Stimulated activated CD4-positive, alpha-beta T cell treated with anti-CD3 and anti-CD28 coated beads, TNF-alpha, amount 100 ng/mL, for 1 hour (primary cell): Measurements from ENCODE around the gene FOLR2.
"Not testable (repeated sequence)": the region's sequence is repeated elsewhere in the genome, so short reads cannot be mapped to it uniquely, and the experiment has no call there.

ENCODE experiments used
- DNase-seq, 3 donors: peaks; one replicate each; pipeline ENCODE4 v3.0.0-alpha.2; 2020; ENCODE audit warnings: low read depth in 3 of 3, low spot score in 1 of 3

Gene FOLR2

DNA sequence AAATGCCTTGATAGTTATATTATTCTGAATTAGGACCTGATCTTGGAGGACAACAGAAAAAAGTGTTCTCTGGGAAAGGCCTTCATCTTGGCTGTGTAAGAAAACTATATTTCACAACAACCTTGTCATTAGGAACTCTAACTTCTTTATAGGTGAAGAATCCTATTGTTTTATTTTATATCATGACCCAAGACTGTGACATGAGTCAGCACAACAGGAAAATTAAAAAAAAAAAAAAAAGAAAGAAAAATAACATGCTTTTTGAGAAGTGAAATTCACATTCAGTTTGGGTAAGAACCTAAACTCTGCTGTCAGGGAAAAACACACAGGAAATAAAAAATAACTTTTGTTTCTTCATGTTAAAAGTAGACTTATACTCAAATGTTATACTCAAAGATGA, 11.7 kb upstream of the FOLR2 start:
- no peak for DNase-seq

DNA sequence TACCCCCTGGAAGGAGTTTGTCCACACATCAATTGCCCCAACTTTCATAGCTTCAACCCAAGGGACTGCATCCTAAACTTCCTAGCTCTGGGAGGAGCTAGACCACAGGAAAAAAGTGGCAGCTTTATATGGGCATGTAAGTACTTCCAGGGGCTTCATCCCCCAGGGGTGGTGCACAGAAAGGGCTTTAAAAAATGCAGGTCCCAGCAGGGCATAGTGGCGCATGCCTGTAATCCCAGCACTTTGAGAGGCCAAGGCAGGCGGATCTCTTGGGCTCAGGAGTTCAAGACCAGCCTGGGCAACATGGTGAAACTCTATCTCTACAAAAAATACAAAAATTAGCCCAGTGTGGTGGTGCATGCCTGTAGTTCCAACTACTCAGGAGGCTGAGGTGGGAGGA, 9.8 kb upstream of the FOLR2 start:
- DNase-seq = not testable (repeated sequence)

DNA sequence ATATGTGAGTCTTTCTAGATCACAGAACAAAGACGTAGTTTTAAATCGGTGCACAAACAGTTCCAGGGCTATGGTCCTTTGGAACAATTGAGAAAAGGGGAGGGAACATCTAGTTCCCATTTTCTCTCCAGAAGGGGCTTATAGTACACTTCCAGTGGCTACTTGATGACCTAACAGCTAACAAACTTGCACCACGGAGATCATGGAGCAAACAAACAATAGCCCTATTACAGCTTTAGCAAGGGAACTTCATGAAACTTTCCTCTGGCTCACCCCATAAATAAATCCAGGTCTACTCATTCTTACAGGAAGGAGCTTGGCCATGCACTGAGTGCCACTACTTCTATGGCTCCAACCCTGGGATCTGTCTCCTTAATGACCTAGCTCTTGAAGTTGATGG, 8.3 kb upstream of the FOLR2 start:
- DNase-seq = no peak

DNA sequence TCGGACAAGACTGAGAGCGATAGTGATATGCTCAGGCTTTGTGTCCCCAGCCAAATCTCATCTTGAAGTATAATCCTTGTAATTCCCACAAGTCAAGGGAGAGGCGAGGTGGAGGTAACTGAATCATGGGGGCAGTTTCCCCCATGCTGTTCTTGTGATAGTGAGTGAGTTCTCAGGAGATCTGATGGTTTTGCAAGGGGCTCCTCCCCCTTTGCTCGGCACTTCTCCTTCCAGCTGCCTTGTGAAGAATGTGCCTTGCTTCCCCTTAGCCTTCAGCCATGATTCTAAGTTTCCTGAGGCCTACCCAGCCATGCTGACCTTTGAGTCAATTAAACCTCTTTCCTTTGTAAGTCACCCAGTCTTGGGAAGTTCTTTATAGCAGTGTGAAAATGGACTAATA, 7.5 kb upstream of the FOLR2 start:
- no peak for DNase-seq

DNA sequence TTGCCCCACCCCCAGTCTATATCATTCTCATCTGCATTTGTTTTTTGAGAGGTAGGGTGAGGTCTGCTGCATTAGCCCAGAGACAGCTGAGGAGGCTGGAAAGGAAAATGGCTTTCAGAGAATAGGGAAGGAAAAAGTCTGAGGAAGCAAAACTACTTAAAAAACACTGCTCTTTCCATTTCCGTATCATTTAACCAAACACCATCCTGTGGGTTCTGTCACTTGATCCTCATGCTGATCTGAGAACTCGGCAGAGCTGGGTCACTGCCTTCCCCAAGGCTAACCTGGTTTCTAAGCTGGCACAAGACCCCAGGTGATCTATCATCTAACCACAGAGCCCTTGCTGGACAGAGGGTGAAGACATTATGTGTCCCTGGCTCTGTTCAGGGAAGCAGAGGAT, 1.2 kb downstream of the FOLR2 start:
- no peak for DNase-seq

DNA sequence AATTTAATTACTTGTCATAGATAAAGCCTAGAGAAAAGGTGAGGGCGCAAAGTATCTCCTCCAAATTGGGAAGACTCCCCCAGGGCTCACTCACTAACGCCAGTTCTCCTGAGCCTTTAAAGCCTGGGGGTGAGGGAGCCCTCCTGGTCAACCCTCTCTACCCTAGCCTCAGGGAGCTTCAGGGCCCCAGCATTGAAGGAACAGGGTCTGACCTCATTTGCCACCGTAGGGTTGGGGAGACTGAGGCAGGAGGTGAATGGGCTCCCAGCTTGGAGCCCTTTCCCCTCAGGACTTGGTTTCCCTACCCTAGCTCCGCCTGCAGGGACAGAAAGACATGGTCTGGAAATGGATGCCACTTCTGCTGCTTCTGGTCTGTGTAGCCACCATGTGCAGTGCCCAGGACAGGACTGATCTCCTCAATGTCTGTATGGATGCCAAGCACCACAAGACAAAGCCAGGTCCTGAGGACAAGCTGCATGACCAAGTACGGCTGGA, 1.7 kb downstream of the FOLR2 start:
- no peak for DNase-seq

DNA sequence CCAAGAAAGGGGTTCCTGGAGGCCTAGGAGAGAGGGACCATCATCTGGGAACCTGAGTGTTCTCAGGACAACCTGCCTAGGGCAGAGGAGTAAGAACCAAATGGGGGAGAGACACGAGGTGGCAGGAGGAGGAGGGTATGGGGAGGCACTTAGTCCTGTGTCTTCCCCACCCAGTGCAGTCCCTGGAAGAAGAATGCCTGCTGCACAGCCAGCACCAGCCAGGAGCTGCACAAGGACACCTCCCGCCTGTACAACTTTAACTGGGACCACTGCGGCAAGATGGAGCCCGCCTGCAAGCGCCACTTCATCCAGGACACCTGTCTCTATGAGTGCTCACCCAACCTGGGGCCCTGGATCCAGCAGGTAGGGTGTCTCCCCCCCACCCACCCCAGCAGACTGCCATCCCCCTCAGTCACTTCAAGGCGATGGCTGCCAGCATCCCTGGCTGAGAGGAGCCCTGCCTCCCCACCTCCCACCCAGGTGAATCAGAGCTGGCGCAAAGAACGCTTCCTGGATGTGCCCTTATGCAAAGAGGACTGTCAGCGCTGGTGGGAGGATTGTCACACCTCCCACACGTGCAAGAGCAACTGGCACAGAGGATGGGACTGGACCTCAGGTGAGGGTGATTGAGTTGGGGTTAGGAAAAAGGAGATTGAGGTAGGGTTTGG, 4.2 kb downstream of the FOLR2 start:
- DNase-seq = no peak

DNA sequence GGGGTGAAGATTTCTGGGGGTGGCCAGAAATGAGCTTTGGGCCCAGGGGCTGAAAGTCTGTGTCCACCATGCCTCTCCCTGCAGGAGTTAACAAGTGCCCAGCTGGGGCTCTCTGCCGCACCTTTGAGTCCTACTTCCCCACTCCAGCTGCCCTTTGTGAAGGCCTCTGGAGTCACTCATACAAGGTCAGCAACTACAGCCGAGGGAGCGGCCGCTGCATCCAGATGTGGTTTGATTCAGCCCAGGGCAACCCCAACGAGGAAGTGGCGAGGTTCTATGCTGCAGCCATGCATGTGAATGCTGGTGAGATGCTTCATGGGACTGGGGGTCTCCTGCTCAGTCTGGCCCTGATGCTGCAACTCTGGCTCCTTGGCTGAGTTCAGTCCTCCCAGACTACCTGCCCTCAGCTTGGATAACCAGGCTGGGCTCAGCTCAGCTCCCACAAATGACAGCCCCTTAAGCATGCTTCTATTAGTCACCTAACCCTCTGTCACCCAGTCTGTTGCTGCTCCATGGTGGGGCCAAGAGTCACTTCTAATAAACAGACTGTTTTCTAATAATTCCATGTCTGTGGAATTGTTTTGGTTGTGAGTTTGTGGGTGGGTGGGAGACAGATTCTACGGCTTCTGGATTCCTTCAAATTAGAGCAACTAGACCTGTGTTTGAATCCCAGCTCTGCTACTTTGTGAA, 4.9 kb downstream of the FOLR2 start:
- DNase-seq = no peak

DNA sequence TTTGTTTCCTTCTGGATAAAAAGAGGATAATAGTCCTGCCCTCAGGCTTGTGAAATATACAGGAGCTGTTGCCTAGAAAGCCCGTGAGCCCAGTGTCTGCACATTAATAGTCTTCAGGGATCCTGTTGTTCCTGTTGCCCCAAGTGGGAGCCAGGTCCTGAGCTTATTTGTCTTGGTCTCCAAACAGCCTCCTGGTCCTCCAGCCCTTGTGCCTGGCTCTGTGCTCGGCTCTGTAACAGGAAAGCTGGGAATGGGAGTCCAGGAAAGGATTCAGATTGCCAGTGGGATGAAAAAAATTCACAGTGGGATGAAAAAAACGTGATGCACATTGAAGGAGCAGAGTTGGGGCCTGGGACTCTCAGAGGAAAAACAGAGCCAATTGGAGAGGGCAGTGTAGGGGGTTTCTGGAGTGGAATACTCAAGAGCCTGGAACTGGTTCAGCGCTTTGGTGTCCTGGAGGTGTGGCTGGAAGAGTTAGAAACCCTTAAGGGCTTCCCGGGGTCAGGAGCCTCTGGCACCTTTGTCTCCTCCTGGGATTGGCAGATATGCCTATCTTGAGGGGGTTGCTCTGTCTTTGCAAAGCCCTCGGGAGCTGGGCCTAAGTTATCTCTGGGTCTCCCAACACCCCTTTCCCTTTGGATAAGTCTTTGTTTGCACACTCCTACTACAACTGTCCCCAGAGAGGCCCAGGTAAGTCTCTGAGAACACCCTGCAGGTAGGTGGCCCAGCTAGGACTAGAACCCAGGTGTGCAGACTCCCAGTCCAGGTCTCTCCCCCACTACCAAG, 5.7 kb downstream of the FOLR2 start:
- no peak for DNase-seq

DNA sequence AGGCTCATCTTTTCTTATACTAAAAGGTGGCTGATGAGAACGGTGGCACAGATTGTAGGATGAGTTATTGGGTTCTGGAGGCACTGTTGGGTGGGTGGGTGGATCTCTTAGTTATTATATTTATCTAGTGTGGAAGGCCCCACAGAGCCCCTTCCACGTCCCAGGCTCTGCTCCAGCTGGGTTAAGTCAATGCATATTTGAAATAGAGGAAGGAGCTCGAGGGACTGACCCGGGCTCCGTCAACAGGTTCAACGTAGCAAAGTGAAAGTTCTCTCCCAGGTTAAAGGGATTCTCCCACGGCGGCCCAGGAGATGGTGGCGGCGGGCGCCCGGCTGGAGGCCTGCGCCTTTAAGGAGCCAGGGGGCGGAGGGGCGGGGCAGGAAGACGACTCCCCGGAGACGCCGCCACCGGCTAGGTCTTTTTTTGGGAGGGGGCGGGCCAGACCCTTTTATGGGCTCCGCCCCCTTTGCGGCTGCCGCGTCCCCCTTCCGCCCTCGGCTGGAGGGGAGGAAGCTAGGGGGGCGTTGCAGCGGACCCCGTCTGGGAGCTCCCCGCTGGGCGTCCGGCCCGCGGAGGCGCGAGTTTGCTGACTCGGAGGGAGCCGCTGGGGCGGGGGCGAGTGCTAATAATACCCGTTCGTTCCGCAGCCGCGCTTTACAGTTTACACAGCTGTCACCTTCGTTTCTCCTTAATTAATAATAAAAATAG, 6.5 kb downstream of the FOLR2 start:
- peak; percentile 84 to 87 (median 85) for DNase-seq

DNA sequence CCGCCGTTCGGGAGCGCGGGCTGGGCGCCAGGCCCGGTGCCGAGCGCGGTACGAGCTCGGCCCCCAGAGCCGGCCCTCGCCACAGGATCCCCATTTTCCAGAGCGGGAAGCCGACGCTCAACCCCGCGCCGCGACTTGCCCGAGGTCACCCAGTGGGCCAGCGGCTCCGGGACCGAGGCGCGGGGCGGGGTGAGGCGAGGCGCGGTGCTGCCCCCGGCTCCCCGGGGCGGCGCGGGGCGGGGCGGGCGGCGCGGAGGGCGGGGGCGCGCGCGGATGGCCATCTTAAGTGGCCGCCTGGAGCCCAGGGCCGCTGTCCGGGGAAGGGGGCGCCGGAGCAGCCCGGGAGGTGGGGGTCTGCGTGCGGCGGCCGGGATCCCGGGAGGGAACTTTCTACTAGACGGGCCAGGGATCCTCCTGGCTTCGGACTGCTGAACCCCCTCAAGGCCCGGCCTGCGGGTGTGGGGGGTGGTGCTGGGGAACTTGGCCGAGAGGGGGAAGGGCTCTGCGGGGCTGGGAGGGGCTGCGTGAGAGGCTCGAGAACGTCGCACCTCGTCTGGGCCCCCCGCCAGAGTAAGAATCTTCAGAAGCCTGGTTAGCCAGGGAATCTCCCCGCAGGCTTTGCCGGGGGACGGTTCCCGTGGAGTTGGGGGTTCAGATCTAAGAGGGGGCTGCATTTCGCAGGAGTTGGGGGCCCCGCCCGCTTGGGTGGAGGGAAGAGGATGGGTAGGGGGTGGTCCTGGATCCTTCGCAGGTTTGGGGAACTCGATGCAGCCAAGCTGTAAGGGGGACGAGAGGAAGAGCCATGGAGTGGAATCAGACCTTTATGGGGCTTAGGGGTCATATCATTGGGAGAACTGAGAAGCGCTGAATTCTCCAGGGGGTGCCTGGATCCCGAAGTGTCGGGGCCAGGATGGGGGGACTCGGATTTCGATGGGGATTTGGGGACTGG, 7.3 kb downstream of the FOLR2 start:
- DNase-seq = peak in 1 of 3 donors; percentile 37

DNA sequence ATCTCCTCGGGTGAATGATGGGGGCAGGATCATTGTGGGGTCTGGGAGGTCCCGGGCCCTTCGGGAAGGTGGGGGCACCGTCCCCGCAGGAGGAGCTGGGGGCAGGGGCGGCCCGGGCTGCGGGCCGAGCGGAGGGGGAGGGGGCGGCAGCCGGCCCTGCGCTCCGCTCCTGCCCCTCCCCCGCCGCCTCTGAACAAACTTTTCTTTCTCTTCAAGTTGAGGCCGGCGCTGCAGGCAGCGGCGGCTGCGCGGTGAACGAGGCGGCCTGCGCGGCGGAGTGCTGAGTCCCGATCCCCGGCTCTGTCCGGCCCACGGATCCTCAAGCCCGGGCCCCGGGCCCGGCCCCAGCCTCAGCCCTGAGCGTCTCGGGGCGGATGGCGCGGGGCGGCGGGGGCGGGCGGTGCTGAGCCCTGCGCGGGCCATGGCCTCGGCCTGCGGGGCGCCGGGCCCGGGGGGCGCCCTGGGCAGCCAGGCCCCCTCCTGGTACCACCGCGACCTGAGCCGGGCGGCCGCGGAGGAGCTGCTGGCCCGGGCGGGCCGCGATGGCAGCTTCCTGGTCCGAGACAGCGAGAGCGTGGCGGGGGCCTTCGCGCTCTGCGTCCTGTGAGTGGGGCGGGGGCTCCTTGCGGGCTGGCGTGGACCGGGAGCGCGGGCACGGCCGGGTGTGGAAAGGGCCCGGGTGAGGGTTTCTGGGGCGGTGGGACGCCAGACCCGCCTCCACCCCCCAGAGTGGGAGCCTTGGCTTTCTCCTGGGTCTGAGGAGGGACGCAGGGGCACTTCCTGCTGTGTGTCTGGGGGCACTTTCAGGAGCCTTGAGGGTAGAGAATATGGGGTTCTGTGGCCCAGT, 8.2 kb downstream of the FOLR2 start, which contains the start of gene INPPL1:
INPPL1 (plus strand) TSS at position 204 of the 847 bp plus-strand sequence; CDS start at position 422, 218 bp downstream.
- DNase-seq = peak in 1 of 3 donors; percentile 41

DNA sequence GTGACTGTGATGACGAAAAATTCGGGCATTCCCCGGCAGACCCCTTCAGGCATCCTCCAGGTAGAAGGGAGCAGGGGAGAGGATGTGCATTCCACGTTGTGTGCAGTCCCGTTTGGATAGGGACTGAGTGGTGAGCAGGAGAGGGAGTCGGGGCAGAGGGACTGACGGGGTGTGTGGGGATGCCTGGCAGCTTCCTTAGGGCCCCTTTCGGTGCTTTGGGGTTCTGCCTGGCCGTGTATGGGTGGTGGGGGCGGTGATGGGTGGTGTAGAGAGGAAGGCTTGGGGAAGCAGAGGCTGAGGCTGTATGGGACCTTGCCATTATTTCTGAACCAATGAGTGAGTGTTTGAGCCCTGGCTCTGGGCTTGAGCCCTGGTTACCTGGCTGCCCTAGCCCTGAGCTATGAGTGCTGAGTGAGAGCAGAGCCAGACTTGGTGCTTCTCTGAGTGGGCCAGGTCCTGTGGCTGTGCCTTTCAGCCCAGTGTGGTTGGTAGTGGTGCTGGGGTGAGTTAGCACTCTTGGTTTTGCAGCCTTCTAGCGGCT, 8.9 kb downstream of the FOLR2 start:
- no peak for DNase-seq

DNA sequence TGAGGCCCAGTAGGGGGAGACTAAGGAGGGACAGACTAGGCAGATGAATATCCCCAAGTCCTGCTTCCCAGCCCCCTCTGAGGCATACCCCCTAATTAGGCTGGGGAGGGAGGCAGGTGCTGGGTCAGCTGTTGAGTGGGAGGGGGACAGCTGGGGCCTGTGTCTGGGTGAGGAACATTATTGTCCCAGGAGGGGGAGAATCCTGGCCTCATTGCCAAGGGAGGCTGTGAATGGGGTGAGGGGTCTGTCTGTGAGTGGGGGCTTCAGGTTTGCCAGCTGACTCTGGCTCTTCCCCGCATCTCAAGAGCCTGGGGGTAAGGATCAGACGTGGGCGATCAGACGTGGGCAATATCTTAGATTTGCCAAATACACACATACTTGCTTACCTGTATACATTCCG, 10.1 kb downstream of the FOLR2 start:
- no peak for DNase-seq

DNA sequence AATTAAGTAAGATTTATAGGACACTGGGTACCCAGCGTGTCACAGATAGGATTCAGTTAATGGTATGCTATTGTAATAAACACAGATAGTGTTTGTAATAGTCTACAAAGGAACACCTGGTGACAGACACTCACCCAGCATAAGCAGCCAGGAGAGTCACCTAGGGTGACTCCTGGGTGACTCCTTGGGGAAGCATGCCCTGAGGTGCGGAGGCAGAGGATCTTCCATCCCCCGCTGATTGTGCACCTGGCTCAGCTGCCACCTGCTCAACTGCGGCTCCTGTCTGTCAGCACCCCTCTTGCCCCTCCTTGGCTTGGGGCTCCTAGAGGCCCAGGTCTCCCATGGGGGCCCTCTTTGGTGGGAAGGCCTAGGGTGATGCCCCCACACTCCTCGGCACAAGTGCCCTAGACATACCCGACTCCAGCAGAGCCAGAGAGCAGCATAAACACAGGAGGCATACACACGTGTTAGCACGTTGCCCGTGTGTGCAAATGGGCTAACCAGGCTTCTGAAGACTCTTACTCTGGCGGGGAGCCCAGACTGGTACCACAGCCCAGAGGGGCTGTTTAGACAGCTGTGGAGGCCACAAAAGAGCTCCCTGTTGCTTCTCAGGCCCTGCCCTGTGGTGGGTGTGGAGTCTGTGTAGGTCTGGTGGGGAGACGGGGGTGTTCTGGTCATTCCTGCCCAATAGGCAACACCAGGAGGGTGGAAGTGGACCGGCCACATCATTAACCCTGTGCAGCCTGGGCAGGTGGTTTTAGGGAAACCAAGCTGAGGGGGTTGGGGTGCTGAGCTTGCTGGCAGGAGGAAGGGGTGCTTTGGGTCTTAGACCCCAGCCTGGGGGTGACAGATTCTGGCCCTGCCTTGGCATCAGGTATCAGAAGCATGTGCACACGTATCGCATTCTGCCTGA, 11.0 kb downstream of the FOLR2 start:
- DNase-seq = no peak

DNA sequence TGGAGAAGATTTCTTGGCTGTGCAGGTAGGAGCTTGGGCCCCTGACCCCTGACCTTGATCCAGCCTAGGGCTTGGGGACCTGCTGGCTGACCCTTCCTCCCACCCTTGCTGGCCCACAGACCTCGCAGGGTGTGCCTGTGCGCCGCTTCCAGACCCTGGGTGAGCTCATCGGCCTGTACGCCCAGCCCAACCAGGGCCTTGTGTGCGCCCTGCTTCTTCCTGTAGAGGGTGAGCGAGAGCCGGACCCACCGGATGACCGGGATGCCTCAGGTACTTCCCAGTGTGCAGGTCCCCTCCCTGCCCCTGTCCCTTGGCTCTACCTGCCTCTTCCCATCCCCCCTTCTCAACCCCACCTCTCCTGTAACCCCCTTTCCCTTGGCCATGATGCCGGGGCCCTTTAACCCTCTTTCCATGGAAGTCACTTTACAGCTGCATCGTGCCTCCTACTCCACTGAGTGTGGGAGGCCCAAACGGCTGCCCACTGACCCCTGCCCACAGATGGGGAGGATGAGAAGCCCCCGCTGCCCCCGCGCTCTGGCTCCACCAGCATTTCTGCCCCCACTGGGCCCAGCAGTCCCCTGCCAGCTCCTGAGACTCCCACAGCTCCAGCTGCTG, 11.7 kb downstream of the FOLR2 start:
- no peak for DNase-seq

DNA sequence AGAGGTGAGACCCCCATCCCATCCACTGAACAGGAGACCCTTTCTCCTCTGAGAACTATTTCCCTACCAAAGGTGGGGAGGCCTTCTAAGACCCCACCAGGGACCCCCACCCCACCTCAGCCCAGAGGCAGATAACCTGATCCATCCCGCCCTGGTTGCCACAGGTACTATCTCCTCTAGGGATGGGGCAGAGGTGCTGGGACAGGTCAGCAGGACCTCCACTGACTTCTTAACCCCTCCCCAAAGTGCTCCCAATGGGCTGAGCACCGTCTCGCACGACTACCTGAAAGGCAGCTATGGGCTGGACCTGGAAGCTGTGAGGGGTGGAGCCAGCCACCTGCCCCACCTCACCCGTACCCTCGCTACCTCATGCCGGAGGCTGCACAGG, 12.2 kb downstream of the FOLR2 start:
- DNase-seq = no peak
